IPS-18c (cell line): ENCODE data around the gene AGPAT3.

Experiments used
- H3K4me3 ChIP-seq: 2 replicates; pipeline ENCODE4 v1.7.0; 2013; ENCODE audit warnings: low read depth, mild to moderate bottlenecking, low read length, moderate library complexity; ENCODE audit not compliant: insufficient read depth
- H3K9me3 ChIP-seq: one replicate; pipeline ENCODE4 v1.6.1; 2013; ENCODE audit warnings: mild to moderate bottlenecking, low read length, moderate library complexity; ENCODE audit not compliant: control insufficient read depth, insufficient read depth

AGPAT3 gene

DNA sequence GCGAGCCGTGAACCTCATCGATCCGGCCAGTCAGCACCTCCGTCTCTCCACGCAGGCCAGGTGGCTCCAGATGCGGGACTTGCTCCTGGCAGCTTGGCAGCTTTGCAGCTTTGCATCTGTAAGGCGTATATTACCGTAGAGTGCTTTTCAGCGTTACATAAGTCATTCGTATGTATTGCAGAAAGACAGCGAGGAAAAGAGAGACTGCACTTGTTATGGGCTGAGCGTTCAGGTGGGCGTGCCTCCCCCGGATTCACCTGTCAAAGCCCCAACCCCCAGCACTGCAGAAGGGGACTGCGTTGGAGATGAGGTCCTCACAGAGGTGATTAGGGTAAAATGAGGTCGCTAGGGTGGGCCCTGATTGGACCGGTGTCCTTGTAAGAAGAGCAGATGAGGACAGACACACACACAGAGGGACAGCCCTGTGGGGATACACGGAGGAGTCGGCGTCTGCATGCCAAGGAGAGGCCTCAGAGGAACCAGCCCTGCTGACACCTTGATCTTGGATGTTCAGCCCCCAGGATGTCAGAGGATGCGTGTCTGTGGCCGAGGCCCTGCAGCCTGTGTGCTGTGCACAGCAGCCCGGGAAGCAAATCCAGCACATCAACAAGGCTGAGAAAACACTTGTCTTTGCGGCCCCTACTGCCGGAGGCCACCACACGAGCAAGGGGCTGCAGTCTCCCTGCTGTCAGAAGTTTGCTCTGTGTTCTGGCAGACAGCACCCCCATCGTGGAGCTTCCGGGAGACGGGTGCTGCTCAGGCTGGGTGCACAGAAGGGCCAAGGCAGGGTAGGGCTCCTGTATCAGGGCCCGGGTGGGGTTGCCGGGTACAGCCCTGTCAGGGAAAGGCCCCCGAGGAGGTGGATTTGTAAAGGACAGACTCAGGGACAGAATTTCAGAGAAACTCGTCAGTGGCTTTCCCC is 10.9 kb upstream of the AGPAT3 start:
- no peak overlapping the region for H3K4me3 ChIP-seq
- no peaks in the 10 kb centered on the region for H3K9me3 ChIP-seq

DNA sequence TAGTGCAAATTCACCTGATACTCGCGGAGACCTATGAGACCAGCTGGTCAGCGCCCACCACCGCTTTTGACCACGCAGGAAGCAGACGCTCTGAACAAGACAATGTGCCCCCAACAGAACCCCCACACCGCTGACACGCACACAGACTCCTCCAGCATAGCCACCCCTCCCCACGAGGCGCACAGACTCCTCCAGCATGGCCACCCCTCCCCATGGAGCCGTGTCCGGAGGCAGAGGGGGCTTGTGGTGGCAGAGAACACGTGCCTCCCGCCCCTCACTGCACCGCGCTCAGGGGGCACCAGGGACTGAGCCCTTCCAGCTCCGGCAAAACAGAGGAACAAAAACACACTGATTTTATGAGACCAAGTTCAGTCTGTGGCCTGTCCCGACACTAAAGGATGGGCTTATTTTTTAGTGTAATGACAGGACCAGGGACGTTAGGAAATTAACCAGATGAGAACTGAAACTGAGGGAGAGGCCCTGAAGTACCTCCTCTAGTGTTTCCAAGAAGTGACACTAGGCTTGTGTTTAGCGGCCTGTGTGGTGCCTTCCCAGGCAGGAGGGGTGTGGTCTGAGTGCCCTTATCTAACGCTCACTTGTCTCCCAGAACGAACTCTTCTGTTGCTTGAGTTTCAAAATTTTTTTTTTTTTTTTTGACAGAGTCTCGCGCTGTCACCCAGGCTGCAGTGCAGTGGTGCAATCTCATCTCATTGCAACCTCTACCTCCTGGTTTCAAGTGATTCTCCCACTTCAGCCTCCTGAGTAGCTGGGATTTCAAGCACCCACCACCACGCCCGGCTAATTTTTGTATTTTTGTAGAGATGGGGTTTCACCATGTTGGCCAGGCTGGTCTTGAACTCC is 10.0 kb upstream of the AGPAT3 start:
- Histone ChIP-seq H3K9me3 (no peaks in the 10 kb centered on the region), H3K4me3 (no peak overlapping the region)

DNA sequence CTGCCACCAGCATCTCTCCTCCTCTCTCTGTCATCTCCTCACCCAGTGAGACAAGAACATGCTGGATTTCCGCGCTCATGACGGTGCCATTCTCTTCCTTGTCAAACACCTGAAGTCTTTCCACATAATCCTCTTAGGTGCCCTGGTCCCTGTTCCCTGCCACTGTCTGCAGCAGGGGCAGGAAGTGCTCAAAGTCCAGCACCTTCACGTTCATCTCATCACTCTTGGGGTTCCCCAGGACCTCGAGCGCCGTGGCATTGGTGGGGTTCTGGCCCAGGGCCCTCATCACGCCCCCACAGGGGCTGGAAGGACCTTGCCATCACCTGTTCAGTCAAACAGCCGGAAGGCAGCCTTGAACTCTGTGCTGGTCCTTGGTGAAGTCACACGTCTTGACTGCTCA is 9.1 kb upstream of the AGPAT3 start:
- no peaks in the 10 kb centered on the region for H3K9me3 ChIP-seq
- H3K4me3 ChIP-seq, result no peak overlapping the region

GRCh38 chr21:43858806-43859648 is 6.0 kb upstream of the AGPAT3 start:
- no peaks in the 10 kb centered on the region for H3K9me3 ChIP-seq
- H3K4me3 ChIP-seq, result no peak overlapping the region

DNA sequence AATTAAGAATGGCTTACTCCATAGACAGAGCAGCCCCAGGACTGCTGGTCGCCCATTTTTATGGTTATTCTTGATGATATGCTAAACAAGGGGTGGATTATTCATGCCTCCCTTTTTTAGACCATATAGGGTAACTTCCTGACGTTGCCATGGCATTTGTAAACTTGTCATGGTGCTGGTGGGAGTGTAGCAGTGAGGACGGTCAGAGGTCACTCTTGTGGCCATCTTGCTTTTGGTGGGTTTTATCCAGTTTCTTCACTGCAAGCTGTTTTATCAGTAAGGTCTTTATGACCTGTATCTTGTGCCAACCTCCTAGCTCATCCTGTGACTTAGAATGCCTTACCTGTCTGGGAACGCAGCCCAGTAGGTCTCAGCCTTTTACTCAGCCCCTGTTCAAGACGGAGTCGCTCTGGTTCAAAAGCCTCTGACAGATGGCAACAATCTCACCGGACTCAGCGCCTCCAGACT is 5.2 kb upstream of the AGPAT3 start:
- H3K9me3 ChIP-seq, result no peaks in the 10 kb centered on the region
- no peak overlapping the region for H3K4me3 ChIP-seq

GRCh38 chr21:43861706-43862105 is 3.3 kb upstream of the AGPAT3 start:
- no peak overlapping the region for H3K4me3 ChIP-seq

DNA sequence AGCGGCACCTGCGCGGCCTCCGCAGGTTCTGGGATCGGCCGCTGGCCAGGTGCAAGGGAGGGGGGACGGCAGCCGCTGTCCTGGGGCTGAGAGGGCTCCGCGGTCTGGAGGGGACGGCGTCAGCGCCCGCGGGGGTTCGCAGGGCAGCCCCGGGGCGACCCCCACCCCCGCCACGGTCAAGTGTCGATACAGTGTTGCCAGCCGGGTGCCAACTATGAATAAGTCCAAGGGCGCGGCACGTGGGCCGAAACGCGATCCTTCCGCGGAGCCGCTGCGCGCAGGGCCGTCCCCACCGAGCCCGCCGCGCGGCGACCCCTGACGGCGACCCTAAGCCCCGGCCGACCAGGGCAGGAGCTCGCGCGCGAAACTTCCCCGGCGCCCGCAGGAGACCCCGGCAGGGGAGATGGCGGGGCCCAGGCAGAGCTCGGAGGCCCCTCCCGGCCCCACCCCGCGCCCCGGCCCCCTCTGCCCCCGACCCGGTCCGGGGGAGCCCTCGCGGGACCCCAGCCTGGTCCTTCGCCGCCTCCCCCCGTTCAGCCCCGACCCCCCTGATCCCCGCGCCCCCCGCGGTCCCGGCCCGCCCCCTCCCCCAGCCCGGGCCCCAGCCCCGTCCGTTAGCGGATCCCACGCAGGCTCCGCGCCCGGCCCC is 586 bp upstream of the AGPAT3 start:
- Histone ChIP-seq H3K9me3 (no peaks in the 10 kb centered on the region), H3K4me3 (peak overlapping the region; percentile 55)

More at GRCh38 chr21:43861706-43862105, 3.3 kb upstream of the AGPAT3 start:
- no peaks in the 10 kb centered on the region for H3K9me3 ChIP-seq

- peak overlapping the region; percentile 53; the same call in 1 of the 2 replicates for H3K4me3 ChIP-seq
- no peaks in the 10 kb centered on the region for H3K9me3 ChIP-seq
Measured at GRCh38 chr21:43865540-43866259, 677 bp downstream of the AGPAT3 start.

DNA sequence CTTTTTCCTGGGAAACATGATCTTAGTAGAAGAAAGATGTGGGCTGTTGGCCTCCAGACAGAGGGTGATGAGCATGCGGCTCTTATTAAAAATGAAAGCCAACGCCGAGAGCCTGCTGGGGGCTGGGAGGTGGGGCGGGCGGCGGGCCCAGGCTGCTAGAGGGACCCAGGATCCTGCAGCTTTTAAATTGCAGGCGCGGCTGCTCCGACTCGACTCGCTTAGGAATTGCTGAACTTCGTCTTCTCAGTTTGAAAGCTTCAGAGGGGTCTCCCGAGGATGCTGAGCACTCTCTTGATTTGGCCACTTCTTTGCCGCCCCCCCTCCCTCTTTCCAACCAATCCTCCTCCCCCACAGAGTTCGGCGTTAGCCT is 1.2 kb downstream of the AGPAT3 start:
- Histone ChIP-seq H3K9me3 (no peaks in the 10 kb centered on the region), H3K4me3 (peak overlapping the region; percentile 53; the same call in 1 of the 2 replicates)

- Histone ChIP-seq H3K4me3 (no peak overlapping the region), H3K9me3 (no peaks in the 10 kb centered on the region)
Measured at GRCh38 chr21:43866659-43867331, 1.8 kb downstream of the AGPAT3 start.

DNA sequence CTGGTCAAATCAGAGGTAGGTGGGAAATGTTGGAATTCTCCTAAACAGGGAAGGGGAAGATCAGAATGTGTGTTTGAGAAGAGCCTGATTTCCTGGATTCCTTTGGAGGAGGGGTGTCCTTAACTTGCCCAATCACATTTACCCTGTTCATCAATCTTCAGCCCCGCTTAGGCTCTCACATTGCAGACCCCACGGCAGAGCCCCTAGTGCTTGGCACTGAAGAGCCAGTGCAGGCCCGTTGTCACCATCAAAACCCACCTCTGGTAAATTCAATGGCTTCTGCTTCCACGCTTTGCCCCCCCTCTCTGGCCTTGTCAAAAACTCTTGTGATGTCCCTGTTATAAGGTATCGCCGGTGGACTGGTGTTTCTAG is 2.3 kb downstream of the AGPAT3 start:
- no peaks in the 10 kb centered on the region for H3K9me3 ChIP-seq
- H3K4me3 ChIP-seq, result no peak overlapping the region

- Histone ChIP-seq H3K9me3 (no peaks in the 10 kb centered on the region), H3K4me3 (no peak overlapping the region)
Measured at GRCh38 chr21:43867948-43868347, 2.9 kb downstream of the AGPAT3 start.

DNA sequence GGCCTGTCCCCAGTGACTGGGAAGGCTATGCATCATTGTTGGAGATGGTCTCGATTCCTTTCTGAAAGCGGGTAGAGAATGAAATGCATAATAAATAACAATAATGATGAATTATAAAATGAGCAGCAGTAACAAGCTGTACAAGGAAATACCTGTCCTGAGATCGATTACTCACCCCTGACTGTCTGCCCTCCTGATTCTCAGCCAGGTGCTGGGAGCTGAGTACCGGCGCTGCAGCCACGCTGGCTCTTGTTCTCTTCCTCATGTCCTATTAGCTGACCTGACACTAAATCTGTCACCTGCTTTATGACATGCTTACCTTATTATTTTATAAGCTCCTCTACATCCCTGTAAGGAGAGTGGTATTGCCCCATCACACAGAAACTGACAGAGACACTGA is 3.4 kb downstream of the AGPAT3 start:
- no peak overlapping the region for H3K4me3 ChIP-seq

GRCh38 chr21:43869486-43870325 is 4.7 kb downstream of the AGPAT3 start:
- Histone ChIP-seq H3K9me3 (no peaks in the 10 kb centered on the region), H3K4me3 (no peak overlapping the region)

More for the DNA sequence above, 3.4 kb downstream of the AGPAT3 start:
- H3K9me3 ChIP-seq, result no peaks in the 10 kb centered on the region

DNA sequence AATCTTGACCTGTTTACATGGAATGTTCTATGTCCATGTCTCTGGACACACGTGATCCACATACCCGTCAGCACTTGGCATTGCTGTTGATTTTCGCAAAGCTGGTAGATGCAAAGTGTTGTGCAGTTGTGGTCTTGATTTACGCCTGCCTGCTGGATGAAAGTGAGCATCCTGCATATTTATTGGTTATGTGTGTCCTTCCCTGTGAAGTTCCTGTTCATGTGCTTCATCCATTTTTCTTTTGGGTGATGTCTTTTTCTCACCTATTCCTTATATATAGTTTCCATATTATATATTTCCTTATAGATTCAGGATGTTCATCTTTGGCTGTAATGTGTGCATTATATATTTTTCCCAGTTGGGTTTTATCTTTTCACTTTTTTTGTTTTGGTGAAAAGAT is 6.5 kb downstream of the AGPAT3 start:
- Histone ChIP-seq H3K9me3 (no peaks in the 10 kb centered on the region), H3K4me3 (no peak overlapping the region)
